Kidney epithelial cell (primary cell): ENCODE data around the gene FLNC. TPM values are rescaled to one million over a fixed set of nuclear protein-coding genes. Genes with fewer than 3 reads are reported as not detected.

Experiments used
- DNase-seq: peaks from one replicate; pipeline ENCODE4 v3.0.0-alpha.2; 2010; ENCODE audit warnings: low read depth
- H3K27me3 ChIP-seq: 2 replicates; pipeline ENCODE4 v1.6.0; 2011; ENCODE audit warnings: low read length; ENCODE audit not compliant: control insufficient read depth, insufficient read depth
- H3K36me3 ChIP-seq: 2 replicates; pipeline ENCODE4 v1.5.1; 2011; ENCODE audit warnings: low read length; ENCODE audit not compliant: control insufficient read depth, insufficient read depth
- H3K4me3 ChIP-seq: 2 replicates; pipeline ENCODE4 v1.5.1; 2011; ENCODE audit warnings: low read depth, mild to moderate bottlenecking, control low read depth, low read length
- CTCF ChIP-seq: IDR thresholded peaks from 2 replicates; pipeline ENCODE4 v1.5.1; 2011; ENCODE audit warnings: mild to moderate bottlenecking, moderate library complexity, low read length, control low read depth, inconsistent platforms; ENCODE audit not compliant: insufficient read depth, poor library complexity, severe bottlenecking
- total RNA-seq: library from RNA; depleted of rRNA; stranded (reverse); fragments of >200 nt; gene quantifications from 2 replicates; pipeline ENCODE4 v1.2.3, GENCODE V29; 2015

Gene FLNC
- total RNA-seq, 1 donor from 2014 or later, result 243 TPM

GRCh38 chr7:128875523-128875948 is 45.3 kb downstream of the FLNC start:
- no peak for DNase-seq
- Histone ChIP-seq H3K4me3 (no peak overlapping the region), H3K27me3 (peaks cover 11% of the 10 kb centered on the region), H3K36me3 (no peaks in the 10 kb centered on the region)
- no peak for TF ChIP-seq CTCF

- DNase-seq, result no peak
- no peak for TF ChIP-seq CTCF
- Histone ChIP-seq H3K27me3 (peaks cover 11% of the 10 kb centered on the region), H3K4me3 (no peak overlapping the region), H3K36me3 (no peaks in the 10 kb centered on the region)
Observed at GRCh38 chr7:128876127-128876526, 45.9 kb downstream of the FLNC start.

GRCh38 chr7:128876586-128876977 is 46.4 kb downstream of the FLNC start:
- DNase-seq, result no peak
- Histone ChIP-seq H3K27me3 (peaks cover 11% of the 10 kb centered on the region), H3K36me3 (no peaks in the 10 kb centered on the region), H3K4me3 (no peak overlapping the region)
- TF ChIP-seq CTCF, result no peak

GRCh38 chr7:128876978-128877755 is 47.0 kb downstream of the FLNC start:
- Histone ChIP-seq H3K4me3 (no peak overlapping the region), H3K27me3 (peaks cover 11% of the 10 kb centered on the region), H3K36me3 (no peaks in the 10 kb centered on the region)
- no peak for TF ChIP-seq CTCF
- no peak for DNase-seq

GRCh38 chr7:128877756-128878120 is 47.5 kb downstream of the FLNC start:
- TF ChIP-seq CTCF, result no peak

More at GRCh38 chr7:128877756-128878120, 47.5 kb downstream of the FLNC start:
- DNase-seq, result no peak
- peaks cover 6% of the 10 kb centered on the region for H3K27me3 ChIP-seq
- no peaks in the 10 kb centered on the region for H3K36me3 ChIP-seq
- no peak overlapping the region for H3K4me3 ChIP-seq
